ENCODE results near the gene MYO10. TPM values are rescaled to one million over a fixed set of nuclear protein-coding genes. Genes with fewer than 3 reads are reported as not detected.
A peak's percentile ranks its signal among the peaks of the same experiment; 100 is the strongest.

MYO10 gene
- total RNA-seq, 1 donor from 2014 or later: 80.2 TPM

- Histone ChIP-seq H3K36me3 (ENCODE audit: insufficient read depth, low read length) (peaks cover 6% of the 10 kb centered on the region), H3K9ac (ENCODE audit: low read length) (peak overlapping the region; percentile 26), H3K4me3 (ENCODE audit: insufficient read depth, low read depth, low read length) (no peak overlapping the region), H3K27me3 (ENCODE audit: insufficient read depth, low read length) (no peaks in the 10 kb centered on the region), H3K79me2 (ENCODE audit: insufficient read depth, low read length) (peaks cover 39% of the 10 kb centered on the region), H3K4me1 (ENCODE audit: insufficient read depth, low read length) (peaks cover 30% of the 10 kb centered on the region), H2AFZ (ENCODE audit: low read depth, low read length) (no peak overlapping the region), H3K9me3 (ENCODE audit: insufficient read depth, low read depth, low read length) (no peaks in the 10 kb centered on the region), H3K27ac (ENCODE audit: low read depth, low read length) (peak overlapping the region; percentile 30), H4K20me1 (ENCODE audit: insufficient read depth, low read length) (peaks cover 54% of the 10 kb centered on the region), H3K4me2 (ENCODE audit: low read length) (peak overlapping the region; percentile 61)
- Mint-ChIP-seq H3K36me3 (ENCODE audit: low read depth, unreplicated experiment) (peaks cover 8% of the 10 kb centered on the region), H3K27me3 (ENCODE audit: low read depth, unreplicated experiment) (no peaks in the 10 kb centered on the region), H3K4me1 (ENCODE audit: low read depth, unreplicated experiment) (peaks cover 50% of the 10 kb centered on the region), H3K9me3 (ENCODE audit: unreplicated experiment) (no peaks in the 10 kb centered on the region), H3K4me3 (ENCODE audit: unreplicated experiment) (peak overlapping the region; percentile 64), H3K27ac (ENCODE audit: unreplicated experiment) (peak overlapping the region; percentile 97)
- DNase-seq (ENCODE audit: low read depth) (peak; percentile 73), FAIRE-seq (no peak)
- TF ChIP-seq, protein P1, sequence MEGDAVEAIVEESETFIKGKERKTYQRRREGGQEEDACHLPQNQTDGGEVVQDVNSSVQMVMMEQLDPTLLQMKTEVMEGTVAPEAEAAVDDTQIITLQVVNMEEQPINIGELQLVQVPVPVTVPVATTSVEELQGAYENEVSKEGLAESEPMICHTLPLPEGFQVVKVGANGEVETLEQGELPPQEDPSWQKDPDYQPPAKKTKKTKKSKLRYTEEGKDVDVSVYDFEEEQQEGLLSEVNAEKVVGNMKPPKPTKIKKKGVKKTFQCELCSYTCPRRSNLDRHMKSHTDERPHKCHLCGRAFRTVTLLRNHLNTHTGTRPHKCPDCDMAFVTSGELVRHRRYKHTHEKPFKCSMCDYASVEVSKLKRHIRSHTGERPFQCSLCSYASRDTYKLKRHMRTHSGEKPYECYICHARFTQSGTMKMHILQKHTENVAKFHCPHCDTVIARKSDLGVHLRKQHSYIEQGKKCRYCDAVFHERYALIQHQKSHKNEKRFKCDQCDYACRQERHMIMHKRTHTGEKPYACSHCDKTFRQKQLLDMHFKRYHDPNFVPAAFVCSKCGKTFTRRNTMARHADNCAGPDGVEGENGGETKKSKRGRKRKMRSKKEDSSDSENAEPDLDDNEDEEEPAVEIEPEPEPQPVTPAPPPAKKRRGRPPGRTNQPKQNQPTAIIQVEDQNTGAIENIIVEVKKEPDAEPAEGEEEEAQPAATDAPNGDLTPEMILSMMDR (IDR thresholded peaks at IDR 0.05; ENCODE audit: insufficient read depth, low read depth, low read length): no peak
- no peak for TF ChIP-seq EZH2 (IDR thresholded peaks at IDR 0.05; ENCODE audit: insufficient read depth, low read length)
These were observed 199.7 kb downstream of the MYO10 start for GRCh38 chr5:16736158-16736995.

DNA sequence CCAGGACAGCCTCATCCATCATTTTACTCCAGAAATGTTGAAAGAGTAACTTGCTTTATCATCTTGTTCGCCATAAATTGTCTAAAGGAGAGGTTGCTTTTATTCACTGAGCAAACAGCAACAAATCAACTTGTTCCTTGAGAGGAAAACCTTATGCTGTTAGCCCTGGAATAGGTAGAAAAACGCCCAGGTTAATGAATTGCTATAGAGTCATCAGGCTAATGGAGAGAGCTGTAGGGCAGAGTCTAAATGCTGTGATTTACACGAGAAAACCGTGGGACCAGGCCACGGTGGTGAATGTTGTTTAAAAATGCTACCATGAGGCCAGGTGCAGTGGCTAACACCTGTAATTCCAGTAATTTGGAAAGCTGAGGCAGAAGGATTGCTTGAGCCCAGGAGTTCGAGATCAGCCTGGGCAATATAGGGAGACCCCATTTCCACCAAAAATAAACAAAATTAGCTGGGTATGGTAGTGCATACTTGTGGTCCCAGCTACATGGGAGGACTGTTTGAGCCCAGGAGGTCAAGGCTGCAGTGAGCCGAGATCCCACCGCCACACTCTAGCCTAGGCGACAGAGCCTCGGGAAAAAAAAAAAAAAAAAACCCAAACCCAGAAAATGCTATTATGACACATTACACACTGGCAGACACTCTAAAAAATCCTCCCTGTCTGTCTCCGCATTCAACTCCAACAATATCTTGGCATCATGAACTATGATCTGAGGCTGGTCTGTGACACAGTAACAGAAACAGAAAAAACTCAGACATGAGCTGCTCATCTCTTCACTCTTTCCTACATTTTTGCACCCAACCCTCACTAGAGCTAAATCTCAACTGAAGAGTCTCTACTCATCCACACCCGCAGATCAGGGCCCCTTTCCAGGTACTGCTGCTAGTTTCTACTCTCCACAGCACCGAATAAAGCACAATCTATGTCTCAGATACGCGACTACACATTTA lies 200.7 kb downstream of the MYO10 start:
- Histone ChIP-seq H3K36me3 (ENCODE audit: insufficient read depth, low read length) (peaks cover 6% of the 10 kb centered on the region), H3K4me3 (ENCODE audit: insufficient read depth, low read depth, low read length) (no peak overlapping the region), H3K4me1 (ENCODE audit: insufficient read depth, low read length) (peaks cover 30% of the 10 kb centered on the region), H3K9me3 (ENCODE audit: insufficient read depth, low read depth, low read length) (no peaks in the 10 kb centered on the region), H3K27ac (ENCODE audit: low read depth, low read length) (peak overlapping the region; percentile 30), H3K9ac (ENCODE audit: low read length) (peak overlapping the region; percentile 26), H3K27me3 (ENCODE audit: insufficient read depth, low read length) (no peaks in the 10 kb centered on the region), H3K79me2 (ENCODE audit: insufficient read depth, low read length) (peaks cover 39% of the 10 kb centered on the region), H4K20me1 (ENCODE audit: insufficient read depth, low read length) (peaks cover 57% of the 10 kb centered on the region), H2AFZ (ENCODE audit: low read depth, low read length) (no peak overlapping the region), H3K4me2 (ENCODE audit: low read length) (peak overlapping the region; percentile 61)
- Mint-ChIP-seq H3K9me3 (ENCODE audit: unreplicated experiment) (no peaks in the 10 kb centered on the region), H3K27ac (ENCODE audit: unreplicated experiment) (peak overlapping the region; percentile 97), H3K36me3 (ENCODE audit: low read depth, unreplicated experiment) (peaks cover 10% of the 10 kb centered on the region), H3K4me1 (ENCODE audit: low read depth, unreplicated experiment) (peaks cover 42% of the 10 kb centered on the region), H3K27me3 (ENCODE audit: low read depth, unreplicated experiment) (no peaks in the 10 kb centered on the region), H3K4me3 (ENCODE audit: unreplicated experiment) (peak overlapping the region; percentile 64)
- no peak for DNase-seq (ENCODE audit: low read depth)
- FAIRE-seq: no peak
- no peak for TF ChIP-seq EZH2 (IDR thresholded peaks at IDR 0.05; ENCODE audit: insufficient read depth, low read length)
- TF ChIP-seq, protein P1 (IDR thresholded peaks at IDR 0.05; ENCODE audit: insufficient read depth, low read depth, low read length): no peak
